ENCODE measurements around the gene RYR2. TPM values are rescaled to one million over a fixed set of nuclear protein-coding genes. Genes with fewer than 3 reads are reported as not detected.

RYR2 gene
- total RNA-seq, 1 experiment from 2014 or later = 3.4 TPM

DNA sequence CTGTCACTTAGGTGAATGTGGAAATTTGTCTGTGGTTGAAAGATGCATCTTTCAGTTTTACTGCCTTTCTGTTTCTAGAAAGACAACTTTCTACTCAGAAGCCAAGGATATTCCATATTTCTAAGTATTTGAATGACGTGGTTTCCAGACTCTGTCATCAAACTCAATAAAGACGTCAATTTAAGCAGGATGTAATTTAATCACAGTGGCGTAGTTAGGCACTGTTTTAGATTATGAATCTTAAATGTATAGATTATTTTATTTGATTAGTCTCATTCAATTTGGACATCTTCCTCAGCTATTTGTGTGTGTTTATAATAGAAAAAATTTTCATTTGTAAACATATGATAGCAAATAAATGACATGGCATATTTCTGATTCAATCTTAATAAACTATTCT is 298.9 kb downstream of the RYR2 start:
- no peak overlapping the region for H3K4me3 Mint-ChIP-seq
- no peak overlapping the region for H3K4ac ChIP-seq (ENCODE audit: low read depth, low read length)

More for the DNA sequence above, 298.9 kb downstream of the RYR2 start:
- no peaks in the 10 kb centered on the region for H3K23me2 ChIP-seq (ENCODE audit: insufficient read length, low read depth, low read length, poor library complexity, severe bottlenecking)
- no peak overlapping the region for H3K4me2 ChIP-seq (ENCODE audit: insufficient read depth, insufficient read length, low read length)
- H2BK20ac ChIP-seq (ENCODE audit: low read depth, low read length, poor library complexity, severe bottlenecking) = no peak overlapping the region
- H3K18ac ChIP-seq (ENCODE audit: insufficient read length, low read depth, low read length) = no peak overlapping the region
- Mint-ChIP-seq H3K9me3 (no peaks in the 10 kb centered on the region; a peak in 3 of 5 replicates), H3K27ac (no peak overlapping the region), H3K36me3 (ENCODE audit: insufficient read depth in 1 of 3, low read depth in 3 of 3) (peaks cover 2 to 17% (median 3%) of the 10 kb centered on the region in 3 experiments; a peak in 5 of 7 replicates), H3K27me3 (ENCODE audit: low read depth) (no peaks in the 10 kb centered on the region), H3K4me1 (peaks cover 15 to 27% of the 10 kb centered on the region in 2 experiments)
- no peaks in the 10 kb centered on the region for H3K9me3 ChIP-seq (ENCODE audit: control insufficient read depth, low read depth, low read length)
- no peak overlapping the region for H2BK120ac ChIP-seq (ENCODE audit: low read depth, low read length, poor library complexity, severe bottlenecking)
- H3K27me3 ChIP-seq (ENCODE audit: insufficient read depth, low read length) = no peaks in the 10 kb centered on the region
- DNase-seq = no peak
- H4K8ac ChIP-seq (replicated peaks; ENCODE audit: insufficient read length, low read depth, low read length) = no peak overlapping the region
- H3K9ac ChIP-seq (ENCODE audit: extremely low read depth, insufficient read length, low read length) = no peak overlapping the region
- no peak overlapping the region for H4K5ac ChIP-seq (ENCODE audit: insufficient read length, low read depth, low read length)
- H4K20me1 ChIP-seq (ENCODE audit: control insufficient read depth, insufficient read depth, insufficient read length) = no peaks in the 10 kb centered on the region
- TF ChIP-seq, protein P1, sequence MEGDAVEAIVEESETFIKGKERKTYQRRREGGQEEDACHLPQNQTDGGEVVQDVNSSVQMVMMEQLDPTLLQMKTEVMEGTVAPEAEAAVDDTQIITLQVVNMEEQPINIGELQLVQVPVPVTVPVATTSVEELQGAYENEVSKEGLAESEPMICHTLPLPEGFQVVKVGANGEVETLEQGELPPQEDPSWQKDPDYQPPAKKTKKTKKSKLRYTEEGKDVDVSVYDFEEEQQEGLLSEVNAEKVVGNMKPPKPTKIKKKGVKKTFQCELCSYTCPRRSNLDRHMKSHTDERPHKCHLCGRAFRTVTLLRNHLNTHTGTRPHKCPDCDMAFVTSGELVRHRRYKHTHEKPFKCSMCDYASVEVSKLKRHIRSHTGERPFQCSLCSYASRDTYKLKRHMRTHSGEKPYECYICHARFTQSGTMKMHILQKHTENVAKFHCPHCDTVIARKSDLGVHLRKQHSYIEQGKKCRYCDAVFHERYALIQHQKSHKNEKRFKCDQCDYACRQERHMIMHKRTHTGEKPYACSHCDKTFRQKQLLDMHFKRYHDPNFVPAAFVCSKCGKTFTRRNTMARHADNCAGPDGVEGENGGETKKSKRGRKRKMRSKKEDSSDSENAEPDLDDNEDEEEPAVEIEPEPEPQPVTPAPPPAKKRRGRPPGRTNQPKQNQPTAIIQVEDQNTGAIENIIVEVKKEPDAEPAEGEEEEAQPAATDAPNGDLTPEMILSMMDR (conservative IDR thresholded peaks at IDR 0.05) = no peak
- no peak overlapping the region for H2BK12ac ChIP-seq (ENCODE audit: insufficient read length, low read depth, low read length)
- no peak overlapping the region for H3K56ac ChIP-seq (ENCODE audit: insufficient read length, low read depth, low read length)
- no CpG with 5 or more reads among the region's 3 CpGs for WGBS (ENCODE audit: extremely low coverage, insufficient read length, low lambda C conversion rate)
- H2AFZ ChIP-seq (ENCODE audit: low read length) = no peak overlapping the region
- H2BK15ac ChIP-seq (ENCODE audit: low read depth, low read length) = no peak overlapping the region
- no peaks in the 10 kb centered on the region; the same call in 1 of the 2 replicates for H3K4me1 ChIP-seq (ENCODE audit: insufficient read depth, low read length)
- no peaks in the 10 kb centered on the region for H3K79me2 ChIP-seq (ENCODE audit: insufficient read depth, low read length)
- no peak overlapping the region for H3K27ac ChIP-seq (ENCODE audit: insufficient read length, low read depth, low read length)
- H3T11ph ChIP-seq (ENCODE audit: low read length) = no peak overlapping the region
- H4K91ac ChIP-seq (ENCODE audit: insufficient read length, low read depth, low read length) = no peak overlapping the region
- no peak overlapping the region for H2BK5ac ChIP-seq (ENCODE audit: insufficient read length, low read length)
- no peak overlapping the region for H3K23ac ChIP-seq (ENCODE audit: insufficient read length, low read depth, low read length)
- no peaks in the 10 kb centered on the region for H3K79me1 ChIP-seq (ENCODE audit: insufficient read depth, low read depth, low read length, poor library complexity, severe bottlenecking)
- H3K14ac ChIP-seq (ENCODE audit: insufficient read depth, low read length) = no peak overlapping the region
- H2AK5ac ChIP-seq (ENCODE audit: insufficient read length, low read length) = no peak overlapping the region
